ENCODE measurements around the gene INCA1.
A peak's percentile ranks its signal among the peaks of the same experiment; 100 is the strongest.

The INCA1 gene

GRCh38 chr17:4947010-4947410, 50.3 kb downstream of the INCA1 start:
- Histone ChIP-seq H3K36me3 (ENCODE audit: control insufficient read depth, insufficient read depth, low read length) (peaks cover 49% of the 10 kb centered on the region), H3K4me1 (ENCODE audit: control insufficient read depth, insufficient read depth, low read length) (peaks cover 22% of the 10 kb centered on the region), H3K9me3 (ENCODE audit: control insufficient read depth, insufficient read depth, low read length) (no peaks in the 10 kb centered on the region), H3K9ac (ENCODE audit: low read depth, low read length) (peak overlapping the region; percentile 80), H3K4me3 (ENCODE audit: low read depth, low read length) (peak overlapping the region; percentile 98), H3K27ac (ENCODE audit: low read depth, low read length) (peak overlapping the region; percentile 100), H3K27me3 (ENCODE audit: control insufficient read depth, insufficient read depth, low read length) (no peaks in the 10 kb centered on the region)

- Histone ChIP-seq H3K27ac (ENCODE audit: low read depth, low read length) (peak overlapping the region; percentile 100), H3K9ac (ENCODE audit: low read depth, low read length) (peak overlapping the region; percentile 80), H3K36me3 (ENCODE audit: control insufficient read depth, insufficient read depth, low read length) (peaks cover 51% of the 10 kb centered on the region), H3K4me3 (ENCODE audit: low read depth, low read length) (peak overlapping the region; percentile 98), H3K4me1 (ENCODE audit: control insufficient read depth, insufficient read depth, low read length) (peaks cover 18% of the 10 kb centered on the region), H3K27me3 (ENCODE audit: control insufficient read depth, insufficient read depth, low read length) (no peaks in the 10 kb centered on the region), H3K9me3 (ENCODE audit: control insufficient read depth, insufficient read depth, low read length) (no peaks in the 10 kb centered on the region)
Measured at GRCh38 chr17:4946312-4946976, 50.9 kb downstream of the INCA1 start.

GRCh38 chr17:4945944-4946280, 51.4 kb downstream of the INCA1 start:
- peaks cover 51% of the 10 kb centered on the region for H3K36me3 ChIP-seq (ENCODE audit: control insufficient read depth, insufficient read depth, low read length)
- no peaks in the 10 kb centered on the region for H3K9me3 ChIP-seq (ENCODE audit: control insufficient read depth, insufficient read depth, low read length)
- peaks cover 16% of the 10 kb centered on the region for H3K4me1 ChIP-seq (ENCODE audit: control insufficient read depth, insufficient read depth, low read length)
- peak overlapping the region; percentile 76 for H3K27ac ChIP-seq (ENCODE audit: low read depth, low read length)
- no peaks in the 10 kb centered on the region for H3K27me3 ChIP-seq (ENCODE audit: control insufficient read depth, insufficient read depth, low read length)
- H3K9ac ChIP-seq (ENCODE audit: low read depth, low read length) = no peak overlapping the region
- H3K4me3 ChIP-seq (ENCODE audit: low read depth, low read length) = peak overlapping the region; percentile 98; the same call in 1 of the 2 replicates

GRCh38 chr17:4945176-4945943, 52.0 kb downstream of the INCA1 start:
- Histone ChIP-seq H3K36me3 (ENCODE audit: control insufficient read depth, insufficient read depth, low read length) (peaks cover 51% of the 10 kb centered on the region), H3K4me1 (ENCODE audit: control insufficient read depth, insufficient read depth, low read length) (peaks cover 13% of the 10 kb centered on the region; the same call in 1 of the 2 replicates), H3K9ac (ENCODE audit: low read depth, low read length) (no peak overlapping the region; the same call in 1 of the 2 replicates), H3K27me3 (ENCODE audit: control insufficient read depth, insufficient read depth, low read length) (no peaks in the 10 kb centered on the region), H3K4me3 (ENCODE audit: low read depth, low read length) (peak overlapping the region; percentile 25; the same call in 1 of the 2 replicates), H3K9me3 (ENCODE audit: control insufficient read depth, insufficient read depth, low read length) (no peaks in the 10 kb centered on the region), H3K27ac (ENCODE audit: low read depth, low read length) (peak overlapping the region; percentile 76)

- peaks cover 13% of the 10 kb centered on the region; the same call in 1 of the 2 replicates for H3K4me1 ChIP-seq (ENCODE audit: control insufficient read depth, insufficient read depth, low read length)
- H3K9ac ChIP-seq (ENCODE audit: low read depth, low read length) = 0 out of 2 replicates have a peak overlapping the region, but pooled peaks have one; percentile 25
- peaks cover 51% of the 10 kb centered on the region for H3K36me3 ChIP-seq (ENCODE audit: control insufficient read depth, insufficient read depth, low read length)
Measured at GRCh38 chr17:4944554-4945175, 52.7 kb downstream of the INCA1 start.

GRCh38 chr17:4944163-4944553, 53.2 kb downstream of the INCA1 start:
- H3K27me3 ChIP-seq (ENCODE audit: control insufficient read depth, insufficient read depth, low read length) = no peaks in the 10 kb centered on the region
- peak overlapping the region; percentile 76 for H3K27ac ChIP-seq (ENCODE audit: low read depth, low read length)
- no peaks in the 10 kb centered on the region for H3K9me3 ChIP-seq (ENCODE audit: control insufficient read depth, insufficient read depth, low read length)
- H3K36me3 ChIP-seq (ENCODE audit: control insufficient read depth, insufficient read depth, low read length) = peaks cover 51% of the 10 kb centered on the region
- 0 out of 2 replicates have a peak overlapping the region, but pooled peaks have one; percentile 25 for H3K9ac ChIP-seq (ENCODE audit: low read depth, low read length)
- peaks cover 13% of the 10 kb centered on the region; the same call in 1 of the 2 replicates for H3K4me1 ChIP-seq (ENCODE audit: control insufficient read depth, insufficient read depth, low read length)
- H3K4me3 ChIP-seq (ENCODE audit: low read depth, low read length) = no peak overlapping the region

More at GRCh38 chr17:4944554-4945175, 52.7 kb downstream of the INCA1 start:
- no peak overlapping the region for H3K4me3 ChIP-seq (ENCODE audit: low read depth, low read length)
- peak overlapping the region; percentile 76 for H3K27ac ChIP-seq (ENCODE audit: low read depth, low read length)
- no peaks in the 10 kb centered on the region for H3K27me3 ChIP-seq (ENCODE audit: control insufficient read depth, insufficient read depth, low read length)
- H3K9me3 ChIP-seq (ENCODE audit: control insufficient read depth, insufficient read depth, low read length) = no peaks in the 10 kb centered on the region

GRCh38 chr17:4942760-4943508, 54.4 kb downstream of the INCA1 start:
- Histone ChIP-seq H3K27ac (ENCODE audit: low read depth, low read length) (peak overlapping the region; percentile 16), H3K36me3 (ENCODE audit: control insufficient read depth, insufficient read depth, low read length) (peaks cover 60% of the 10 kb centered on the region), H3K4me1 (ENCODE audit: control insufficient read depth, insufficient read depth, low read length) (peaks cover 19% of the 10 kb centered on the region; the same call in 1 of the 2 replicates), H3K9me3 (ENCODE audit: control insufficient read depth, insufficient read depth, low read length) (no peaks in the 10 kb centered on the region), H3K27me3 (ENCODE audit: control insufficient read depth, insufficient read depth, low read length) (no peaks in the 10 kb centered on the region), H3K9ac (ENCODE audit: low read depth, low read length) (no peak overlapping the region), H3K4me3 (ENCODE audit: low read depth, low read length) (no peak overlapping the region)

- peak overlapping the region; percentile 89 for H3K4me3 ChIP-seq (ENCODE audit: low read depth, low read length)
- no peaks in the 10 kb centered on the region for H3K27me3 ChIP-seq (ENCODE audit: control insufficient read depth, insufficient read depth, low read length)
- H3K9ac ChIP-seq (ENCODE audit: low read depth, low read length) = peak overlapping the region; percentile 92
- H3K9me3 ChIP-seq (ENCODE audit: control insufficient read depth, insufficient read depth, low read length) = no peaks in the 10 kb centered on the region
- peak overlapping the region; percentile 99 for H3K27ac ChIP-seq (ENCODE audit: low read depth, low read length)
- peaks cover 14% of the 10 kb centered on the region; the same call in 1 of the 2 replicates for H3K4me1 ChIP-seq (ENCODE audit: control insufficient read depth, insufficient read depth, low read length)
- peaks cover 70% of the 10 kb centered on the region for H3K36me3 ChIP-seq (ENCODE audit: control insufficient read depth, insufficient read depth, low read length)
Measured at GRCh38 chr17:4941319-4941610, 56.1 kb downstream of the INCA1 start.

GRCh38 chr17:4940555-4941318, 56.6 kb downstream of the INCA1 start:
- Histone ChIP-seq H3K9me3 (ENCODE audit: control insufficient read depth, insufficient read depth, low read length) (no peaks in the 10 kb centered on the region), H3K36me3 (ENCODE audit: control insufficient read depth, insufficient read depth, low read length) (peaks cover 70% of the 10 kb centered on the region), H3K27ac (ENCODE audit: low read depth, low read length) (peak overlapping the region; percentile 99), H3K9ac (ENCODE audit: low read depth, low read length) (peak overlapping the region; percentile 92), H3K27me3 (ENCODE audit: control insufficient read depth, insufficient read depth, low read length) (no peaks in the 10 kb centered on the region), H3K4me3 (ENCODE audit: low read depth, low read length) (peak overlapping the region; percentile 89), H3K4me1 (ENCODE audit: control insufficient read depth, insufficient read depth, low read length) (peaks cover 11% of the 10 kb centered on the region; the same call in 1 of the 2 replicates)

Measured in HUES48 (cell line).